Epidermal melanocyte (primary cell): ENCODE results near the gene ATRN.

Source experiments
- DNase-seq: peaks from one replicate; pipeline ENCODE4 v3.0.0; 2011; ENCODE audit warnings: low spot score; ENCODE audit not compliant: insufficient read length

Gene ATRN

GRCh38 chr20:3673221-3674070 is 202.6 kb downstream of the ATRN start:
- no peak for DNase-seq

- DNase-seq = no peak
Measured at GRCh38 chr20:3674447-3674846, 203.6 kb downstream of the ATRN start.

- no peak for DNase-seq
Measured at GRCh38 chr20:3674995-3675900, 204.4 kb downstream of the ATRN start.

GRCh38 chr20:3677733-3678132 is 206.9 kb downstream of the ATRN start:
- no peak for DNase-seq

GRCh38 chr20:3678198-3678597 is 207.4 kb downstream of the ATRN start:
- DNase-seq = no peak

- DNase-seq = no peak
Measured at GRCh38 chr20:3678856-3679720, 208.3 kb downstream of the ATRN start.

- no peak for DNase-seq
Measured at GRCh38 chr20:3679749-3680700, 209.2 kb downstream of the ATRN start.

- DNase-seq = no peak
Measured at GRCh38 chr20:3680701-3681351, 210.0 kb downstream of the ATRN start.

GRCh38 chr20:3681352-3681930 is 210.6 kb downstream of the ATRN start:
- no peak for DNase-seq

GRCh38 chr20:3681931-3682781 is 211.3 kb downstream of the ATRN start, which contains the start of gene ADAM33:
TSS of gene ADAM33 (minus strand) at chr20:3682010. CDS start at chr20:3682004, 6 bp downstream.
- peak; percentile 65 for DNase-seq

GRCh38 chr20:3685341-3685740 is 214.5 kb downstream of the ATRN start:
- no peak for DNase-seq

GRCh38 chr20:3686421-3686820 is 215.6 kb downstream of the ATRN start:
- no peak for DNase-seq

GRCh38 chr20:3686867-3687321 is 216.1 kb downstream of the ATRN start:
- DNase-seq = peak; percentile 84

GRCh38 chr20:3687655-3688054 is 216.8 kb downstream of the ATRN start:
- peak; percentile 64 for DNase-seq

GRCh38 chr20:3689978-3690377 is 219.2 kb downstream of the ATRN start:
- DNase-seq = no peak

GRCh38 chr20:3690413-3690812 is 219.6 kb downstream of the ATRN start:
- DNase-seq = no peak

- DNase-seq = no peak
Measured at GRCh38 chr20:3691306-3691705, 220.5 kb downstream of the ATRN start.

GRCh38 chr20:3691897-3692296 is 221.1 kb downstream of the ATRN start:
- DNase-seq = no peak
